HG03521 (cell line): ENCODE measurements around the gene CCDC137.

Source experiments
- ATAC-seq: cut with Tn5 transposase; IDR thresholded peaks from one replicate; pipeline ENCODE4 v1.9.1; 2021; ENCODE audit warnings: mild to moderate bottlenecking, moderate library complexity; ENCODE audit not compliant: unreplicated experiment

CCDC137 gene

GRCh38 chr17:81700353-81701287, 34.1 kb downstream of the CCDC137 start:
- no peak for ATAC-seq

DNA sequence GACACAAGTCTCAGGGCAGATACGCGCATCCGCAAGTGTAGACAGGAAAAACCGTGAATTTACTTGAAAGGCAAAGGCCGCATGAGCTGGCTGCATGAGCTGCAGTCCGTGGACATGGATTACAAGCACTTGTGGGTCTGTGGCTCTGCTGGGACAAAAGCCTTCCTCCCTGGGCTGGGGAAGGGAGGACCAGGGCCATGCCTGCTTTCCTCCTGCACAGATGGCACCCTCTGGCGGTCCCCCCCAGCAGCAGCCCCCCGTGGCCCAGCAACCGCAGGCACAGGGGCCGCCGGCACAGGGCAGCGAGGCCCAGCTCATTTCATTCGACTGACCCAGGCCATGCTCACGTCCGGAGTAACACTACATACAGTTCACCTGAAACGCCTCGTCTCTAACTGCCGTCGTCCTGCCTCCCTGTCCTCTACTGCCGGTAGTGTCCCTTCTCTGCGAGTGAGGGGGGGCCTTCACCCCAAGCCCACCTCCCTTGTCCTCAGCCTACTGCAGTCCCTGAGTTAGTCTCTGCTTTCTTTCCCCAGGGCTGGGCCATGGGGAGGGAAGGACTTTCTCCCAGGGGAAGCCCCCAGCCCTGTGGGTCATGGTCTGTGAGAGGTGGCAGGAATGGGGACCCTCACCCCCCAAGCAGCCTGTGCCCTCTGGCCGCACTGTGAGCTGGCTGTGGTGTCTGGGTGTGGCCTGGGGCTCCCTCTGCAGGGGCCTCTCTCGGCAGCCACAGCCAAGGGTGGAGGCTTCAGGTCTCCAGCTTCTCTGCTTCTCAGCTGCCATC, 34.9 kb downstream of the CCDC137 start:
- ATAC-seq: no peak

DNA sequence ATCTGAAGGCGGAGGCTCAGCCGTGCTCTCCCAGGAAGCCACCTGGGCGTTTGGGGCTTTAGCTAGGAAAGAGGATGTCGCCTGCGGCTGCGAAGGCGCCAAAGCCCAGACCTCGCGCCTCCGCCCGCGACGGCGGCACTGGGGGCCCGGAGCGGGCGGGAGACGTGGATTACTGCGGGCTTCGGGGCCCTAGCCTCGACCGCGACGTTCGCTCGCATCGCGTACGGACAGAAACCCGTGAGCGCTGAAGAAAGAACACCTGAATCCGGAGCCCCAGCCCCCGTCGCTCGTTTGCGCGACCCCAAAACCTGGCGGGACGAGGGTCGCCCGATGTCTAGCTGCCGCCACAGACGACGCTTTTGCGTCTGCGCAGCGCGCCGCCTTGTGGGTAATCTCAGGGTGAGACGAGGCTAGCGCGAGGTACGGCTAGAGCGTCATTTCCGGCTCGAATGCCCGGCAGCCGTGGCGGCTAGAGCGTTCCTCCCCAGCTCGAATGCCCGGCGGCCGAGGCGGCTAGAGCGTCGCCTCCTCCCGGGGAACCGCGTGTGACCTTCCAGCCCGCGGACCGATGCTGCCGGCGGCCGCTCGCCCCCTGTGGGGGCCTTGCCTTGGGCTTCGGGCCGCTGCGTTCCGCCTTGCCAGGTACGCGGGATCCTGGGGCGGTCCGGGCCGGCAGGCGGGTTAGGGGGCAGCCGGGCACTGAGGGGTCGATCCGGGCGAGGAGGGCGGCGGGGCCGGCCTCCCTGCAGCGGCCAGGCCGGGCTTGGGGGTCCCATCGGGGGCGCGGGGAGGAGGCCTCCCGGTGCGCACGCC, 36.6 kb downstream of the CCDC137 start, which contains the start of gene MRPL12:
TSS of gene MRPL12 (plus strand) at position 434 of the 813 bp plus-strand sequence. CDS start at position 569, 135 bp downstream.
- peak; percentile 84 for ATAC-seq

DNA sequence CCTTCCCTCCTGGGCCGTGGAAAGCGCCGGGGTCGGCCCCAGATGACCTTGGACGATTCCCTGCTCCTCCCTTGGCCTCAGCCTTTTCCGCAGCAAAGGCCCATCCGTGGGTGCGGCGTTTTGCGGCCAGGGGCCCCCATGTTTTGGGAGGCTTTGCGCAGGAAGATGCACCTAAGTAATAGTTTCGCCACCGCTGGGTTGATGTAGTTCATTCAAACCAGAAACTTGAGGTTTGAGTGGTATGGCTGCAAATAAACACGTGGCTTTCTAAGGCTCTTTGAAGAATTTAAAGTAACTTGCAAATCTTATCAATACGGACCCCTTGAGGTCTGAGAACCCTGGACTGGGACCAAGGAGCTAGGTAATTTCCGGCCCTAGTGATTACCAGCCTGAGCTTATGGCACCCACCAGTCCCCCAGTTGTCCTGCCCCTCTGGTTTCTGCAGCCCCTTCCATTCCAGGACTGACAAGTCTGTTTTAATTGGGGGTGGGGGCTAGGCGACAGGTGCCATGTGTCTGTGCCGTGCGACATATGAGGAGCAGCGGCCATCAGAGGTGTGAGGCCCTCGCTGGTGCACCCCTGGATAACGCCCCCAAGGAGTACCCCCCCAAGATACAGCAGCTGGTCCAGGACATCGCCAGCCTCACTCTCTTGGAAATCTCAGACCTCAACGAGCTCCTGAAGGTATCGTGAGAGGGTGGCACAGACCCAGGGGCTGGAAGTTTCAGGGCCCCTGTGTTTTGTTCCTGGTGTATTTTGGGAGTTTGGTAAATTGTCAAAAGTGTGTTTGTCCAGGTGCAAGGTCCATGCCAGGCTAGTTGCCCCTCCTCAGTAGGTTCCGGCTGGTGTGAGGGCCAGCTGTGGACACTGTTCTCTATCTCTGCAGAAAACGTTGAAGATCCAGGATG, 37.5 kb downstream of the CCDC137 start:
- ATAC-seq: no peak

- no peak for ATAC-seq
Measured at GRCh38 chr17:81705518-81706231, 39.1 kb downstream of the CCDC137 start.

- no peak for ATAC-seq
Measured at GRCh38 chr17:81706232-81706611, 39.7 kb downstream of the CCDC137 start.

GRCh38 chr17:81706757-81707624, 40.5 kb downstream of the CCDC137 start:
- no peak for ATAC-seq

DNA sequence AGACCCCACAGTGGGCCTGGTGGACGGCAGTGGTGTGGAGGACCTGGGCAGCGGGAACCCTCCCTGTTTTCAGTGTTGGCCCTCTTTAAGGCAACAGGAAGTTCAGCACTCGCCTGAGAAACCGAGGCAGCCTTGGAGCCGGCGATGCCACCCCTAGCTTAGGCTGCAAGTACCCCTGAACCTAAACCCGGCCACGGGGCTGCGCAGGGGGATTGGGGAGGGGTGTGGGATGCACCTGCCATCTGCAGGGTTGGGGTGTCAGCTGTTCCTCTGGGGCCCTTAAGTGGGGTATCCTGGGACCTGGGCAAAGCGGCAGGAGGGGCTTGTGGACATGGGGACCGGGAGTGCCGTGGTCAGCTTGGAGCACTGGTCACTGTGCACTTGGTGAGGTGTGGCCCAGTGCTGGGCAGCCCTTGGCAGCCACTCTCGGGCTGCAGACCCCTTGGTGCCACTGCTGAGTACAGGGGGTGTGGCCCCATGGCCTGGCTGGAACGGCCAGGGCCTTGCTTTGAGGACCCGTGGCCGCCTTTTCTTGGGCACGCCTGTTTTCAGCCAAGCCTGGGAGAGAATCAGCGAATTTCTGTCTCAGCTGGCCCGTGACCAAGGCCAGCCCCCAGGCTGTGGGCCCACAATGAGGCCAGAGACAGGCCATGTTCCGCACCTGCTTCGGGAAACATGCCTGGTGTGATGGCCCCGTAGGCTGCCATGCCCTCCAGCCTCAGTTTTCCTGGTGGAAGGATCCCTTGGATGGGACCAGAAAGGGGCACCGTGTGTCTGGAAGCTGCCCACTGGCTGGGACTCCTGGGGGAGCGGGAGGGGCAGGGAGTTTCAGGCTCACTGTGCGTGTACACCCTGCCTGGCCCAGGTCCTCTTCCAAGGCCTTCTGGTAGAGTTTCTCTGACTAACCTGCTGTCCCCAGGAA, 41.4 kb downstream of the CCDC137 start:
- no peak for ATAC-seq

DNA sequence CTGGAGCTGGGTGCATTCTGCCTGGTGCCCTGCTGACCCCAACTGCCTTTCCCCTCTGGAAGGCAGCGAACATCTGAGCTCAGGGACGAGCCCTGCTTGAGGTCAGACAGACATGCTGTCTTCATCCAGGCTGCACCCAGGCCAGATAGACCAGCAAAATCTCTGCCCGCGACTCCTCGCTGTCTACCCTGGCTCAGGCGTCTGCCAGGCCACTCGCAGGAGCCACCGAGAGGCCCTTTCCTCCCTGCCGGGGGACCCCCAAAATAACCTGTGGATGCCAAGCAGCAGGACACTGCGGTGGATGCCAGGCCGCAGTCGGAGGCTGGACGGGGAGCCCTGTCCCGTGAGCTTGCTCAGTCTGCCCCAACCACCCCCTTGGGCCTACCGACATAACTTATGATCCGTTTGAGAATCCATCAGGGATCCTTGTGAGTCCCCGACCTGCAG, 42.2 kb downstream of the CCDC137 start:
- no peak for ATAC-seq

GRCh38 chr17:81710514-81711308, 44.2 kb downstream of the CCDC137 start:
- ATAC-seq: no peak

DNA sequence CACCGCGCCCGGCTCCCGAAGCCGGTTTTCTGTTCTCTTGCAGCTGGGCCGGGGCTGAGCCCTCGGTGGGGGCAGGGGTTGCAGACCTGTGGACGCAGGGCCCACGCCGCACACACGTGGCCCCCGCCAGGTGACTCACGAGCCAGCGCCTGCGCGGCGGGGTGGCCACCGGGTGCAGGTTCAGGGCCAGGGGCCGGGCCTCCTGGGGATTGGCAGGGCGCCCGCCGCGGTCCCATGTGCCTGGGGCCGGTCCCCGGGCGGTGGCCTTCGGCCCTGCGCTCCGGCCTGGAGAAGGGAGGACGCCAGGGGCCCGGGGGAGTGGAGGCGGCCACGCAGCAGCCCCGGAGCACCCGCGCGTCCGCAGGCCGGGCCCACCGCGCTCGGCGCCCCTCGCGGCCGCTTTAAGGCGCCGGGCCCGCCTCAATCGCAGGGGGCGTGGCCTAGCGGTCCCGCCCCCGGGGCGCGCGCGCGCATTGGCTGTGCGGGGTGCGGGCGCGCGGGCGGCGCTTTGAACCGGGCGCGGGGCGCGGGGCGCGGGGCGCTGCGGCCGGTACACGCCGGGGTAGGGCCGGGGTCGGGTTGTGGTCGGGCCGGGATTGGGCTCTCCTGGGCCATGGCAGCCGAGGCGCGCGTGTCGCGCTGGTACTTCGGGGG, 45.4 kb downstream of the CCDC137 start, which contains the start of gene SLC25A10:
TSS of gene SLC25A10 (plus strand) at position 471 of the 654 bp plus-strand sequence. CDS start at position 614, 143 bp downstream.
- peak; percentile 68 for ATAC-seq

GRCh38 chr17:81712468-81713003, 46.0 kb downstream of the CCDC137 start:
- ATAC-seq: no peak

- no peak for ATAC-seq
Measured at GRCh38 chr17:81713004-81713555, 46.5 kb downstream of the CCDC137 start.

GRCh38 chr17:81713556-81714411, 47.2 kb downstream of the CCDC137 start:
- no peak for ATAC-seq
